GM21737 (cell line): ENCODE measurements around the gene LPAR1.

Source experiments
- ATAC-seq: cut with Tn5 transposase; IDR thresholded peaks from one replicate; pipeline ENCODE4 v1.9.1; 2021; ENCODE audit warnings: mild to moderate bottlenecking, moderate library complexity; ENCODE audit not compliant: unreplicated experiment

Gene LPAR1

DNA sequence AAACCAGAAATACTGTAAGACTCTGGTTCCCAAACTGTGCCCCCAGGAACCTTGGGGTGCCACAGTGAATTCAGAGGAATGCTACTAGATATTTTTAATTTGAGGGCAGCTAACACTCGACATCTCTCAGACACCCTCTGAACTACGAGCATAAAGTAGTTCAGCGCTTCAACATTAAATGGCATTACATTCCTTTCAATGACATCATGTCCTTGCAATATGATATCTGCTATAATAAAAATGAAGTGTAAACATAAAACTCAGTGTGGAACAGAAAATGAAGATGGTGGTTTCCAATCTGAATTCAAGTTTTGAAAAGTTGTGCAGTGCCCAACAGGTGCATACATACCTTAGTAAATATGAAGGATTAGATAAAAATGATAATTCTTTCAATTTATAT lies 116.1 kb downstream of the LPAR1 start:
- ATAC-seq: no peak

DNA sequence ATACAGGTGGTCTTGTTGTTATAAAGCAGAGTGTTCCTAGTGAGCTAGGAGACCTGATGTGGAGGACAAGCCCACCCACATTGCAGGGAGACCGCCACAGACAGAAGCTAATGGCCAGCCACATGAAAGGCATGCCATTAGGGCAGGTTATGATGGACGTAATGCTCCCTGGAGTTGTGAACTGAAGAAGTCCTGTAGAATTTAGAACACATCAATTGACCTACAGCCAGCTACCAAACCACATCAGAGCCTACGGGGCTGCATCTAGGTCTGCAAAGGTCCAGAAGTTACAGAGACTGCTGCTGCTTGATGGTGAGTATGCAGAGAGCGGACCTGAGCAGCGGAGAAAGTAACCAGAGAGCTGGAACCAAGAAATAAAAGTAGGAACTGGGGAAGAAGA lies 116.6 kb downstream of the LPAR1 start:
- ATAC-seq: no peak

DNA sequence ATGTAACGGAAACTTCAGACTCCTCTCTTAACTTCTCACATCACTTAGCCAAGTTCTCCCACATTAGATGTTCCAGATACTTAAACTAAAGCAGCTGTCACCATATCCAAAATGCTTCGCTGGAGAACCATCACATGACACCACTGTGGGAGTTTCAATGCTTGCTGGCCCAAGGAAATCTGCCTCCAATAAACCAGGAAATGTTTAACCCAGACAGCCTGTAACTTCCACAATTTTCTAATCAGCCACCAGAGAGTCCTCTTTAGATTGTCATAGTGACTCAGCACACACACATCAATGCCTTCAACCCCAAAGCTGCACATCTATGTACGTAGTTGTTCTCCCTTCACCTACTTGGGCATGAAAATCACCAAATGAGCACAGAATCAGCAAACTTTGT lies 118.7 kb downstream of the LPAR1 start:
- ATAC-seq: no peak

DNA sequence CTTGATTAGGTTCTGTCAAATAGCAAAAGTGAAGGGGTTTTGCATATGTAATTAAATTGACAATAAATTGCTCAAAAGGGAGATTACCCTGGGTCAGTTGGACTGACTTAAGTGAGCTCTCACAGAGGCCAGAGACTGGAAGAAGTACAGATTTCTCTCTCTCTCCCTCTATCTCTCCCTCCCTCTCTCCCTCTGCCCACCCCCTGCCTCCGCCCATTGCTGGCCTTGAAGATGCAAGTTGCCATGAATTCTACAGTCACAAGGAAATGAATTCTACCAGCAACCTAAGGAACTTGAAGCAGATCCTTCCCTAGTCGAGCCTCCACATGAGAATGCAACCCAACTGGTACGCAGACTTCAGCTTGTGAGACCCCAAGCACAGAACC lies 119.2 kb downstream of the LPAR1 start:
- no peak for ATAC-seq

DNA sequence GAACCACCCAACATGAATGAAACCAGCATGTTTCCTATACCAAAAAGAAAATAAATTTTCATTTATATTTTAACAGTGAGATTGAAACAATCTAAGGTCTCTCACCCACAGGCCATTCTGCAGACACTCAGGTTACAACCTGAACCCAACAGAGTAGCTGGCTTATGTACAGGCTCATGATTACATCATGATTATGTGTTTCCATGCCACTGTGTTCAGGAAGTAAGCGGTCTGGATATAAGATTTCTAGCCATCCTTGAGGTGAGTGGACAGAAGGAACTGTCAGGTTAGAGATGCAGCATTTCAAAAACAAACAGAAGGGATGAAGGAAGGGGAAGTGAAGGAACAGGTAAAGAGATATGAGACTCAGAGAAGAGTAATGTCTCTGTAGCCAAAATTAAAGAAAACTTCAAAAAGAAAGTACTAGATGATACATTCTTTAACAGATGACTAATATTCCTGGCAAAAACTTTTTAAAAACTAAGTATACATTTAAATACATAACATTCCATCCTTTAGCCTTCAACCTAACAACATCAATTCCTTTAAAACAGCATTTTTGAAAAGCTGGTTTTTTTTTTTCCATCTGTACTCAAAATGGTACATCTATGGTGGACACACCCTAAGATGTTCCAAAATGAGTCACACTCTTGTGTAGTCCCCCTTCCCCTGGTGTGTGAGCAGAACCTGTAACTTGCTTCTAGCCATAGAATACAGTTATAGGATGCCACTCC lies 119.8 kb downstream of the LPAR1 start:
- ATAC-seq: no peak

DNA sequence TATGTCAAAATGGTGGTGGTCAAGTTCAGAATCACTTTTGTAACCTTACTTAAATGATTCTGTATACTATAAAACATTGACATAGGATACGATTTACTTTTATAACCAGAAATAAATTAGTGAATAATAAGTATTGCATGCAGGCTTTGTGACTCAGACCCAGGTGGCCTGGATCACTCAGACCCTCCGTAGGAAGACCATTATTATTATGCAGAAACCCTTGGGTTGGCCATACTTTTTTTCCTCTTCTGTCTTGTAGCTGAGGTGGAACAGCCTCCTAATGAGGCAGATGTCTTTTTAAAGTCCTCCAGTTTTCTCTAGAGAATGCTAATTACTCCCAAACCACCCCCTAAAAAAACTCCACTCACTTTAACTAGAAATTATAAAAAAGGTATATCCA lies 121.9 kb downstream of the LPAR1 start:
- ATAC-seq: no peak

DNA sequence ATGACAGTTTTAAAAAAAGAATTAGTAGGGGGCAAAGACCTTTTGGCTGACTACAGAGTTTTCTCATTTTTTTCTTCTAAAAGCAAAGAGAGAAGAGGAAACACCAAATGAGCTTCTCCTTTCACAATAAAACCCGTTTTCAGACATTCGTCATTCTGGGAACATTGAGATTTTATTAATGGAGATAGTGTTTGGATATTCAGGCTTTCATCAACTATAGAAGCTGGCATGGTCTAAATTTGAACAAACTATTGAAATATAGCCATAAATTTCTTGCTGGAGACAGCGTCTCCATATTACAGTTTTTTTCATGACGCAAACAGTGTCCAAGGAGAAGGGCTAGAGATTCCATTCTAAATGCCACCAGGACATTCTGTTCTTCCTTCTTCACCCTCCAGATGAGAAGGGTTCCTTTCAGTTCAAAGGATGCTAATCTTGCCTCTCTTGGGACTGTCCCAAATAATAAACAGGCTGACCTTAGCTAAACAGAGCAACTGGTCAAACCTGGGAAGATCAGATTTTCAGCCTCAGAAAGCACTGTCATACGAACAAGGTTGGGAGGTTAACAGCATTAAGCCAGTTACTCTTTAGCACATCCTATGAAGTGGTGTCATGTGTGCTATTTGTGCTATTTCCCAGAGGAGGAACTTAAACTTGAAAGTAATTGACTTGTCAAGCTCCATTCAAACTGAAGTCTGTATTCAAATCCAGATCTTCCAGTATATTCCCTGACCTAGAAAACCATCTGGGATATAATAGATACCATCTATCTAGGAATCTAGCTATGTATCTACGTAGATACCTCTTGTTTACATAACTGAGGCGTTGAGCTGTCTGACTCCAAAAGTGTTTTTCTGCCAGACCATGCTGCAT lies 125.6 kb downstream of the LPAR1 start:
- ATAC-seq: no peak

DNA sequence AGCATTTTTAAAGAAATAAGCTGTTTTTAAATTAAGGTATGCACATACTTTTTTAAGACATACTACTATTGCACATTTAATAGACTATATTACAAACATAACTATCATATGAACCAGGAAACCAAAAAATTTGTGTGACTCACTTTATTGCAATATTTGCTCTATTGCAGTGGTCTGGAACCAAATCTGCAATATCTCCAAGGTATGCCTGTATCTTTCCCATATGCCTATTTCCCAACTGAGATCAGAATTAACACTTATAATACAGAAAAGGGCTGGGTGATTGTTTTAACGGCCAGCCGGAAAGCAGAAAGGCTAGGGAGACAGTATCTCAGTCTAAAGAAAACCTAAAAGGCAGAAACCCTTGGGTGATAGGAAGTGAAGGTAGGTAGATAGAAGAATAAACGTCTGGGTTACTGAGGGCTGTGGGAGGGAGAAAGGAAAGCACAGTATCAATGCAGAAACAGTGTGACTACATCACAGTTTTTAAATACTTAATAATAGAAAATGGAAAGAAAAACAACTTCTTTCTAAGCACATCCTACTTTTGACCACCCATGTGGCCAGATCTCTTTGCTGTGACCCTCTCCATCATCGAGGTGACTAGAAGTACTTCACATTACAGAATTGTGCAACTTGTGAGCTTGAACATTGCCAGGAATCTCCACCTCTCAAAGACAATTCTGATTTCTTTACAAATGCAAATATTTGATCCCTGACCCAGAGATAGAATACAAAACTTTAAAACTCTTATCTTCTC lies 126.4 kb downstream of the LPAR1 start:
- no peak for ATAC-seq

DNA sequence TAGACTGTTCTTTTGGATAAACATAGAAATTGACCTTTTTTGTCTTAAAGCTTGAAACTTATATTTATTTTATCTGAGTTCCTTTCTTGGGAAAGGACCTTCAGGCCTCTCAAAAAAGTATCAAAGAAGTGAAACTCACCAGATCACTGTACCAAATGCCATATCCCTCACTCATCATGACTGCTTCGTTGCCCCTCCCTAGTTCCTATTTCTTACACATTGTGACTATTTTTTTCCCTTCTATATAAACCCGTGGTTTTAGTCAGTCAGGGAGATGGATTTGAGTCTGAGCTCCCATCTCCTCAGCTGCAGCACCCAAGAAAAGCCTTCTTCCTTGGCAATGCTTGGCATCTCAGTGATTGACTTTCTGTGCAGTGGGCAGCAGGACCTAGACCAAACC lies 129.4 kb downstream of the LPAR1 start:
- ATAC-seq: no peak

DNA sequence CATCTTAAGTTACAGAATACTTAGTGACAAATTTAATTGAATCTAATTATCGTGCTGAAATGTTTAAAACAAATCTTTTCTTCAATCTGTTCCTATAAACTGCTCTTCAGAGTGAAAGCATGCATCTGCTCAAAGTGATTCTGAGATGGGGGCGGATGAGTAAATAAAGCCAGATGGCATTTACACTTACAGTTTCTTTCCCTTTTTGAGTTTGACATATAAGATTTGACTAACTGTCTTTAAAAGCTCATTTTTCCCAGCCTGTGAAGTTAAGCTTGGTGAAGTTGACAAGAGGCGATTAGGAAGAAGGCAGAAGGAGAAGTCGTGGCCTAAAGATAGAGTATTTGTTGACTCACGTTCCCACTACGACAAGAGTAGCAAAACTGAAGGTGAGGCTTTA lies 137.4 kb downstream of the LPAR1 start:
- no peak for ATAC-seq

DNA sequence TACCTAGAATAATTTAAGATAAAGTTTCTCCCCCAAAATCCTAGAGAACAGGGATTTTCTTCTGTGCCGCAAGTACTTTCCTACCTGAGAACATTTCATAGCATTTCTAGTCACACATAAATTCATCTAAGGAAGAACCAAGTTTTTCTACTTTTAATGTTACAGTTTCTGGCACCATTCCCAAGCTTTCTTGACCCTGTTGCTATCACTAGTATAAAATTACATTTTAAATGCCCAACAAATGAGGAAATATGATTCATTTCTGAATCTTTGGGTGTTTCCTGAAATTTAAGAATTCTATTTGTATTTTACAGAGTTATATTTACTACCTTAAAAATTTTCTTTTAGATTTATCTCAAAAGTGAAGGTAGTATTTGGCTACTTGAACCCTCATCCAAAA lies 137.8 kb downstream of the LPAR1 start:
- no peak for ATAC-seq

DNA sequence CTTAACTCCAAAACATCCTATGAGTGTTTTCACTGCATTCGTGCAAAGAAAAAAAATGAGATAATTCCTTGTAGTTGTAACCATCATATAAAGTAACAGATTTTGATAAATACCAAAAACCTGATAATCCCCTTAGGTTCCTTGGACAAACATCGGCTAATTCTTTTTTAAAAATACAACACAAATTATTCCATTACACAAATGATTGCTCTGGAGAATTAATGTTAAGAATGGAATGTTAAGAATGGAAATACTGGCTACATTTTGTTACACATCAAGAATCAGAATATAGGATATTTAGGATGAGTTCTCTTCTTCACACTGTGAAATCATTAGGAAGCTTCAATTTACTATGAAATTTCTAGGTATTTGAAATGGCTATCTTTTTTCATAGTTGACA lies 139.4 kb downstream of the LPAR1 start:
- no peak for ATAC-seq

DNA sequence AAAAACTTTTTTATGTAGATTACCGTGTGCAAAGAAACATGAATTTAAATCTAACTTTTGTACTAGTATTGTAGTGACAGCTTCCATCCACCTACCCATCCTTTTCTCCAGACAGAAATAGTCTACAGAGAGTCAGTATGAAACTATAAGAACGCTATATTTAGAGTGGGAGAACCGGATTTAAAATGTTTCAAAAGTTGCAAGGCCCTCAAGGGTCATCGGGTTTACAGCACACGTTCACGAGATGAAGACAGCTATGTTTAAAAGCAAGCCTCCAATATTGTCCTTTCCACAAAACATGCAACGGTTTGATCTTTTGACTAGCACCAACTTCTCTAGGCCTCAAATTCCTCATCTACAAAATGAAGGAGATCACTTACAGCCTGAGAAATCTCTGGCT lies 139.9 kb downstream of the LPAR1 start:
- no peak for ATAC-seq

DNA sequence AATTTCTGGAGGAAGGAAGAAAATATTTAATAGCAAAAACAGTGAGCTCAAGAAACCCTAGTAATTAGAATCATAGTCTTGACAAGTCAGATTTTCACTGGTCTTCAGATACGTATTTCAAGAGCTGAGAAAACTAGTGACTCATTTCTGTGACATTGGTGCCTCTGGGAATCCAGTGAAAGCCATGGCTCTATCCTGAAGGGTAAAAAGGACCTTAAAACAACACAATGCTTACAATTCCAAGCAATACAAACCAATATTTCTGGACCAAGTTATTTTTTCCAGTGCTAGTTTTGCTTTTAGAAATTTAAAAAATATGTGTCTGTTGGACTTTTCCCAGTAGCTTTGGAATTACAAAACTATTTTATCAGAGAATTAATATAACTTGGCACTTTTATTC lies 140.3 kb downstream of the LPAR1 start:
- no peak for ATAC-seq

DNA sequence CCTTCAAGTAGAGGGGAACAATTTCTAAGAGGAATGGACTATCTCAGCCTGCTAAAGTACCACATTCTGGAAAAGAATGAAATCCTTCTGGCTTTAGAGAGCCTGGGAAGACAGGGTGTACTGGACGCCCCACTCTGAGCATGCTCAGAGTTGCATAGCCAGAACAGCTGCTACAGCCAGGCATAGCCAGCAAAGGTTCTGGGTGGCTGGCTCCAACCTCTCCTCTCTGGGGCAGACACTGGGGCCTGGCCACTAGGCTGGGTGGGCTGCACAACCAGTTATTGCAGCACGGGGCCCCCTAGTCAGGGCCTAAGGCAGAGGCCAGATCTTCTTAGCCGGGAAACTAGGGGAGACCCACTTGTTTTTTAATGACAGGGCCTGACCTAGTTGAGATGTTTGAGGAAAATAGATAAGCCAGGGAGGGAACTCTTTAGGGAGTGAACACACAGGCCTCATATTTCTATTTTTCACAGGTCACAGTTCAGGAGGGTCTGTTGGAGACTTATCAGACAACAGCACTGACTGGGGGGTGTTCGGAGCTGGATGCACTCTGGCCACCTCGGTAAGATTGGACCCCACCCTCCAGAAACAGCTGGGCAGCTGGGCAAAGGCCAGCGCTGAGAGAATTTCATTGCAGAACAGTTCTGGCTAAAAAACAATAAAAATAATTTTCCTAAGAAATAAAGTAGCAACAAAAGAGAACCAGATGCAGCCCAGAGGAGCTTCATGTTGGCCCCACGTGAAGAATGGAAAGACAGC lies 142.9 kb downstream of the LPAR1 start:
- no peak for ATAC-seq

DNA sequence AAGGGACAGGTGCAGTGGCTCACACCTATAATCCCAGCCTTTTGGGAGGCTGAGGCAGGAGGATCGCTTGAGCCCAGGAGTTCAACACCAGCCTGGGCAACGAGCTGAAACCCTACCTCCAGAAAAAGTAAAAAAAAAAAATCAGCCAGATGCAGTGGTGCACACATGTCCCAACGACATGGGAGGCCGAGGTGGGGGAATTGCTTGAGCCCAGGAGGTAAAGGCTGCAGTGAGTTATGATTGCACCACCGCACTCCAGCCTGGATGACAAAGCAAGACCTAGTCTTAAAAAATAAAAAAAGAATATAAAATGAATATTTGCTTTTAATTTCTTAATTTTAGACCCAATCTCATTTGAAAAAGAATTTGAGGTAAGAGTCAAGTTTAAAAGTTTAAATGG lies 143.5 kb downstream of the LPAR1 start:
- ATAC-seq: no peak

DNA sequence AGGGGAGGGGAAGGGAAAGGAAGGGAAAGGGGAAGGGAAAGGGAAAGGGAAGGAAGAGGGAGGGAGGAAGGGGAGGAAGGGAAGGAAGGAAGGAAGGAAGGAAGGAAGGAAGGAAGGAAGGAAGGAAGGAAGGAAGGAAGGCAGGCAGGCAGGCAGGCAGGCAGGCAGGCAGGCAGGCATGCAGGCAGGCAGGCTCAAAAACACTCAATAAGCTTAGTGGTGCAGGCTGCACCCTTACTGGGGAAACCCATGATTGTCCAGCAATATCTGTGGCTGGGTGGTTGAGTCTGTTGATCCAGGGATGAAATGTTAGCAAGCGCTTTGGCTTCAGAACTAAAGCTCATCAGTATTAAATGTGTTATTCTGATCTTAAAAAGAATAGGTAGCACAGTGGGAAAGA lies 145.6 kb downstream of the LPAR1 start:
- no peak for ATAC-seq

DNA sequence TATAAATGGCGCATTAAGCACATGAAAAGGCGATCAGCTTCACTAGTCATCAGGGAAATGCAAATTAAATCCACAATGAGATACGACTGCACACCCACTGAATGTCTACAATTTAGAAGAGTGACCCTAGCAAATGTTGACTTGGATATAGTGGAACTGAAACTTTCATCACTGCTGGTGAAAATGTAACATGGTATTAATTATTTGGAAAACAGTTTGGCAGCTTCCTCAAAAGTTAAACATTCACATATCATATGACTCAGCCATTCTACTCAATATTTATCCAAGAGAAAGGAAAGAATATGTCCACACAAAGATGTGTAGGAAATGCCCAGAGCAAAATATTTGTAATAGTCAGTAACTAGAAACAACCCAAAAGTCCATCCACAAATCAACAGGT lies 146.5 kb downstream of the LPAR1 start:
- ATAC-seq: no peak

DNA sequence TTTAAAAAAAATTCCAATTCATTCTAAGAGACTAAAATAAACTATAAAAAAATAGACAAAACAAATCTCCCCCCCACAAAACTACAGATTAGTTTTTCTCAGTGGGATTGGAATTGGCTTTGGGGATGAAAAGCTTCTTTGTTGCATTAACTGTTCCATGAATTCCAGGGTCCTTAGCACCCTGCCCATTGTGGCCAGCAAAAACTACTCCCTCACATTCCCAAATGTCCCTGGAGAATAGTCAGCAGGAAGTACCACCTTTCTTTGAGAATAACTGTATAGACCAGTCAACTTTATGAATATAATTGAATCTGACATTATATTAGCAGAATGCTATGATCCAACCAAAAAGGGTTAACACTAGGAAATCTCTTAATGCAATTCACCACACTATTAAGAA lies 147.9 kb downstream of the LPAR1 start:
- ATAC-seq: no peak

DNA sequence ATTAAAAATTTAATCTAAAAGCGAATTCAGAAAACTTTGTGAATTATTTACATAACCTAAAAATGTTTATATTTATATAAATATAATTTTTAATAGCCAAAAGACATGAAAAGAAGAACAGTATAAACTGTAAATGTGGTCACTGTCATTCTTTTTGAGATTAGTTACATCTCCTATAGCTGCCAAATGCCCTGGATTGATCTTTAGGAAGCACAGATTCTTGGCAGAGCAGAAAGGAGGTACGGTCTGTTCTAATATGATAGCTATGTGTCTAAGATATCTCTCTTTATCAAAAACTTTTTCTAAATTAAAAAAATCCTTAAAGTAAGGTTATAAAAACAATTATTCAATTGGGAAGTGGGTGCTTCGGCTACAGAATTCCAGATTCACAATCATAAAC lies 151.0 kb downstream of the LPAR1 start:
- no peak for ATAC-seq

DNA sequence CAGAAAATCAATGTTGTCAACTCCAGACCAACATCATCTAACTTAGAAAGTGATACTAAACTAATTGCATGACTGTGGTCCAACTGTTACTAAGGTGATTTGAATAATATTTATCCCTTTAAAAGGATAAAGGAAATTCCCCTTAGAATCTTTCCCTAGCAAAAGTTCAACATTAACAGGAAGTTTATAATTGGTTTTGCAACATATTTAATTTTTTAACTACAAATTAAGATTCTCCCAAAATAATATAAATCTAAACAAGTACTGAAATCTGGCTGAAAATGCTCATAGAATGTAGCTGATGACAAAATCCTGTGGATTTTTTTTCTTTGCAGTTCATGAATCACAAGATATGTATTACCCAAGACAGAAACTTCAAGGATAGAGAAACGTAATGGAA lies 151.4 kb downstream of the LPAR1 start:
- no peak for ATAC-seq
